GM21619 (cell line): ENCODE results near the gene ELF2.
A peak's percentile ranks its signal among the peaks of the same experiment; 100 is the strongest.
"Not testable (repeated sequence)": the region's sequence is repeated elsewhere in the genome, so short reads cannot be mapped to it uniquely, and the experiment has no call there.

Experiments used
- ATAC-seq: cut with Tn5 transposase; IDR thresholded peaks from one replicate; pipeline ENCODE4 v1.9.1; 2021; ENCODE audit not compliant: unreplicated experiment

Gene ELF2

GRCh38 chr4:139177049-139177868 is at the start of gene ELF2:
Gene ELF2 (minus strand): TSS chr4:139177218. CDS start chr4:139137701, 39,517 bp downstream.
- ATAC-seq, result peak; percentile 32

- no peak for ATAC-seq
Measured at GRCh38 chr4:139223682-139224317, 46.8 kb upstream of the ELF2 start.

GRCh38 chr4:139222215-139222614 is 45.2 kb upstream of the ELF2 start:
- ATAC-seq, result no peak

- ATAC-seq, result no peak
Measured at GRCh38 chr4:139221687-139222086, 44.7 kb upstream of the ELF2 start.

GRCh38 chr4:139219450-139220055 is 42.5 kb upstream of the ELF2 start:
- no peak for ATAC-seq

- peak; percentile 99 for ATAC-seq
Measured at GRCh38 chr4:139214039-139214534, 37.1 kb upstream of the ELF2 start.

GRCh38 chr4:139213633-139214032 is 36.6 kb upstream of the ELF2 start:
- not testable (repeated sequence) for ATAC-seq

GRCh38 chr4:139212900-139213299 is 35.9 kb upstream of the ELF2 start:
- ATAC-seq, result no peak

GRCh38 chr4:139210486-139210885 is 33.5 kb upstream of the ELF2 start:
- no peak for ATAC-seq

- ATAC-seq, result peak; percentile 31
Measured at GRCh38 chr4:139209470-139210063, 32.5 kb upstream of the ELF2 start.

GRCh38 chr4:139208404-139208945 is 31.5 kb upstream of the ELF2 start:
- no peak for ATAC-seq

GRCh38 chr4:139207873-139208403 is 30.9 kb upstream of the ELF2 start:
- ATAC-seq, result no peak

GRCh38 chr4:139207247-139207646 is 30.2 kb upstream of the ELF2 start:
- ATAC-seq, result no peak

GRCh38 chr4:139202991-139203390 is 26.0 kb upstream of the ELF2 start:
- no peak for ATAC-seq

GRCh38 chr4:139200506-139200905 is 23.5 kb upstream of the ELF2 start:
- ATAC-seq, result no peak

GRCh38 chr4:139200102-139200501 is 23.1 kb upstream of the ELF2 start:
- ATAC-seq, result no peak

- not testable (repeated sequence) for ATAC-seq
Measured at GRCh38 chr4:139197214-139197613, 20.2 kb upstream of the ELF2 start.

GRCh38 chr4:139196462-139196861 is 19.4 kb upstream of the ELF2 start:
- no peak for ATAC-seq

GRCh38 chr4:139191373-139191772 is 14.4 kb upstream of the ELF2 start:
- no peak for ATAC-seq

- no peak for ATAC-seq
Measured at GRCh38 chr4:139189972-139190371, 13.0 kb upstream of the ELF2 start.

GRCh38 chr4:139189417-139189749 is 12.4 kb upstream of the ELF2 start:
- no peak for ATAC-seq
